ENCODE results near the gene TMEM200A. TPM values are rescaled to one million over a fixed set of nuclear protein-coding genes. Genes with fewer than 3 reads are reported as not detected.

TMEM200A gene
- total and polyA plus RNA-seq, 4 donors = 0.79 to 7.9 (median 6.4) TPM

- no peaks in the 10 kb centered on the region for H3K36me3 ChIP-seq (ENCODE audit: control insufficient read depth in 4 of 4, insufficient read depth in 4 of 4, low read length in 4 of 4)
- peaks cover 0 to 5% (median 0%) of the 10 kb centered on the region in 4 donors for H3K9me3 ChIP-seq (ENCODE audit: control insufficient read depth in 4 of 4, insufficient read depth in 3 of 4, low read length in 3 of 4)
- TF ChIP-seq, protein P1, sequence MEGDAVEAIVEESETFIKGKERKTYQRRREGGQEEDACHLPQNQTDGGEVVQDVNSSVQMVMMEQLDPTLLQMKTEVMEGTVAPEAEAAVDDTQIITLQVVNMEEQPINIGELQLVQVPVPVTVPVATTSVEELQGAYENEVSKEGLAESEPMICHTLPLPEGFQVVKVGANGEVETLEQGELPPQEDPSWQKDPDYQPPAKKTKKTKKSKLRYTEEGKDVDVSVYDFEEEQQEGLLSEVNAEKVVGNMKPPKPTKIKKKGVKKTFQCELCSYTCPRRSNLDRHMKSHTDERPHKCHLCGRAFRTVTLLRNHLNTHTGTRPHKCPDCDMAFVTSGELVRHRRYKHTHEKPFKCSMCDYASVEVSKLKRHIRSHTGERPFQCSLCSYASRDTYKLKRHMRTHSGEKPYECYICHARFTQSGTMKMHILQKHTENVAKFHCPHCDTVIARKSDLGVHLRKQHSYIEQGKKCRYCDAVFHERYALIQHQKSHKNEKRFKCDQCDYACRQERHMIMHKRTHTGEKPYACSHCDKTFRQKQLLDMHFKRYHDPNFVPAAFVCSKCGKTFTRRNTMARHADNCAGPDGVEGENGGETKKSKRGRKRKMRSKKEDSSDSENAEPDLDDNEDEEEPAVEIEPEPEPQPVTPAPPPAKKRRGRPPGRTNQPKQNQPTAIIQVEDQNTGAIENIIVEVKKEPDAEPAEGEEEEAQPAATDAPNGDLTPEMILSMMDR (IDR thresholded peaks at IDR 0.05; ENCODE audit: control extremely low read depth, extremely low read depth) = no peak
- no peaks in the 10 kb centered on the region for H3K4me1 ChIP-seq (ENCODE audit: control insufficient read depth in 5 of 5, insufficient read depth in 5 of 5, low read length in 5 of 5)
- no peak for DNase-seq
- no peak for ATAC-seq (ENCODE audit: insufficient read depth, low FRiP score)
- H3K4me3 ChIP-seq = no peak overlapping the region
- WGBS, 2 donors = 85 to 90% methylated on average over 1 of the region's 1 CpG
- no peak overlapping the region for H3K27ac ChIP-seq (ENCODE audit: low read depth in 1 of 2, low read length in 1 of 2)
- no peak overlapping the region for H3K9ac ChIP-seq (ENCODE audit: insufficient read depth in 1 of 2, low read length in 2 of 2)
- no peaks in the 10 kb centered on the region for H3K27me3 ChIP-seq (ENCODE audit: control insufficient read depth in 3 of 3, insufficient read depth in 3 of 3, low read length in 2 of 3)
These were observed 123.7 kb downstream of the TMEM200A start for GRCh38 chr6:130489514-130489913.

Other genes starting within 250 kb of the TMEM200A start
- 1 to 10 TPM; 2.8 to 5.9 TPM for gene SAMD3, start 143.1 kb upstream of the TMEM200A start, total RNA-seq
- gene SAMD3, start 143.1 kb upstream of the TMEM200A start, polyA plus RNA-seq = 1 to 10 TPM in 1 of 2 donors, under 1 TPM in 1; 0.71 to 1.2 TPM